OCI-LY7 (cell line): Measurements from ENCODE around the gene TRIM16.
"Not testable (repeated sequence)": the region's sequence is repeated elsewhere in the genome, so short reads cannot be mapped to it uniquely, and the experiment has no call there.

ENCODE experiments used
- CTCF ChIP-seq: fragments of 200-600 bp; sonication (generic); conservative IDR thresholded peaks from 2 replicates; pipeline ENCODE4 v1.5.1; 2014; ENCODE audit warnings: mild to moderate bottlenecking, antibody characterized with exemption, low read length, moderate library complexity, mixed read lengths
- EZH2phosphoT487 ChIP-seq: fragments of 200-600 bp; sonication (generic); IDR thresholded peaks from 2 replicates; pipeline ENCODE4 v1.6.1; 2018; ENCODE audit warnings: low read depth, borderline replicate concordance, mild to moderate bottlenecking, mixed run types, antibody characterized with exemption, low read length, moderate library complexity, mixed read lengths

DNA sequence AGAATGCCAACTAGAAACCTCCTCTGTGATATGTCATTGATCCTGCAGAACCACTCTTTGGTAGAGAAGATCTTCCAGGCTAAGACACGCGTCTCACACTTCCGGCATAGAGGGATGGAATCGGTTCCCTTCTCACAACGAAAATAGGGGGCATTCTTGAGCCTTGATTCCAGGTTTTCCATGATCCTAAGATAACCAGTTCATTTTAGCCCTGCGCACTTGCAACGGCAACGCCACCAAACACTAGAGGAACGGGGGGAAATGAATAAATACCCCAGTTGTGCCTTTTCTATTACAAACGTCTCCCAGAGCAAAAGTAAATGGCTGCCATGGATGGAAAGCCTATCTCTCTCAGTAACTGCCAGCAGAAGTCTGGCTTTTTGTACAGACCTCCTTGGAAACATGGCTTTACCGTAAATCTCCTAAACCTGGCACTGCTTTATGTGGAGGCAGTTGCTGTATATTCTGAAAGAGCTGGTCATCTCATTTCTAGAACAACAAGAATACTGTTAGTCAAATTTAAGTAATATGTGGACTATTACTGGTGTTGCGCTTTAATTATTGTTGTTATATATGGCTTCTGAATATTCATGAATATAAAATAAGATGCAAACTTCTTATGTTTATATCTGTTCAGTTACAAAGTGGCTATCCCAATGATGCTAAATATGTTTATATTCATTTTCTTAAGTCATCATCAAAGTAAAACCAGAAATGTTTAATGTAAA is 64.6 kb downstream of the TRIM16 start, which contains the start of gene FBXW10B:
- TF ChIP-seq CTCF, EZH2phosphoT487: not testable (repeated sequence)
